Activated CD4-positive, alpha-beta T cell treated with anti-CD3 and anti-CD28 coated beads, Interleukin-2, Interleukin-4, amounts not matched to agents 100 ng/mL and 50 ng/mL, durations not matched to agents 16 hours and 8 hours (primary cell): ENCODE results near the gene CTSA.

ENCODE experiments used
- DNase-seq: peaks from one replicate; pipeline ENCODE4 v3.0.0-alpha.2; 2020; ENCODE audit warnings: low spot score

Gene CTSA

DNA sequence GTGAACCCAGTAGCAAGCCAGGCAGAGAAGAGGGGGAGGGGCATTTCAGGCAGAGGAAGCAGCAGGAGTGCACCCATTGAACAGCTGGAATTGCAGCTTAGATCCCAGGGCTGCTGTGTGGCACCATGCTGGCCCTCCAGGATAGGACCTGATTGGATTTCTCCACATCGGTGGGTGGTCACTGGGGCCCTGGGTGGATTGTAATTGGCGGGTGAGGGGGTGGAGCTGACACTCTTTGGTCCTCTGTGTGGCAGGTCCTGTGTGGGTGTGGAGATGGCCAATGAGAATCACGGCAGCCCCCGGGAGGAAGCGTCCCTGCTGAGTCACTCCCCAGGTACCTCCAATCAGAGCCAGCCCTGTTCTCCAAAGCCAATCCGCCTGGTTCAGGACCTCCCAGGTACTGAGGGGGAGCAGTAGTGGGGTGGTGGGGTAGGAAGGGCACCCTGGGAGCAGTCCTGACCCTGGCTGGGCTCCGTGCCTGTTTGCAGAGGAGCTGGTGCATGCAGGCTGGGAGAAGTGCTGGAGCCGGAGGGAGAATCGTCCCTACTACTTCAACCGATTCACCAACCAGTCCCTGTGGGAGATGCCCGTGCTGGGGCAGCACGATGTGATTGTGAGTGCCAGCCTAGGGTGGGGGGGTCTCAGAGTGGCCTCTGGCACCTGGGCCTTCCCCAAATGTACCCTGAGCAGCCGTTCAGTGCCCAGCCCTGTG, 47.7 kb downstream of the CTSA start:
- no peak for DNase-seq

GRCh38 chr20:45940053-45940452, 48.9 kb downstream of the CTSA start:
- DNase-seq: no peak

- DNase-seq: no peak
Measured at GRCh38 chr20:45940469-45940868, 49.3 kb downstream of the CTSA start.

DNA sequence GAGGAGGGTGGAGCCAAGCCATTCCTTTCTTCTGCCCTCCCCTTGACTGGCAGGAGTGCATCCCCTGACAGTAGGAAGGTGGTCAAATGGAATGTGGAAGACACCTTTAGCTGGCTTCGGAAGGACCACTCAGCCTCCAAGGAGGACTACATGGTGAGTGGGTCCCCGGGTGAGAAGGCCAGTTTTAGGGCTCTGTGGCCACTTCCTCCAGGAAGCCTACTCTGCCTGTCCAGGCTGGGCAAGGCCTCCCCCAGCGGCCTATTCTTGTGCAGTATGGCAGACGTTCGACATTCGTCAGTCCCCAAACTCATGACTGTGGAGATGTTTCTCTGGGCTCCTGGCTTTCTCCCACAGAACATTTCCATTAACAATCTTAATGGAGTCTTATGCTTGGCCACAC, 52.5 kb downstream of the CTSA start:
- DNase-seq: no peak

DNA sequence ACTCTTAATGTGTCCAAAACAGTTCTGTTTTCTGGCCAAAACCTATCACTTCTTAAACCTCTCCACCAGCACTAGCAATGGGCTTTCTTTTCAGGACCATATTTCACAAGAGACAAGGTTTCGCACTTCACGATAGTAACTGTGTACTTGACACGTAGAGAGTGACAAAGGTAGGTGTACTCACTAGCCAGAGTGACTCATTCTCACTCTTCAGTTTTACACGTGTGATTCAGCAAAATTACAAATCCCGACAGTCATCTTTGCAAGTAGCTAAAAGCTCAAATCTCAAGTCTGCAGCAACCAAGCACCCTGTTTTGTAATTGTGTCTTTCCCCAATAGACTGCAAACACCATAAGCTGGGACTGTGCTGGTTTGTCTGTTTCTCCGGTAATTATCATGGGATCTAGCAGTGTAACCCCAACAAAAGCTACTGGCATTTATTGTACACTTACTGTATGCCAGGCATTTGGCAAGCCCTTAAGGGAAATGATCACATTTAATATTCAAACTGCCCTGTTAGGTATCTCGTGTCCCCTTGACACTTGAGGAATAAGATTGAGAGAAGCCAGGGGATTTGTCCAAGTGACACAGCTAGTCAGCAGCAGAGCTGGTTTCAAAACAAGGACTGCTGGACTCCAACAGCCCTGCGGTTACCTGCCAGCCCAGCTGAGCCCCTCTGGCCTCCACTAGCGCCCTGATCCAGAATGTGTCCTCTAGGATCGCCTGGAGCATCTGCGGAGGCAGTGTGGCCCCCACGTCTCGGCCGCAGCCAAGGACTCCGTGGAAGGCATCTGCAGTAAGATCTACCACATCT, 53.2 kb downstream of the CTSA start:
- peak; percentile 73 for DNase-seq

GRCh38 chr20:45944965-45945677, 54.0 kb downstream of the CTSA start:
- no peak for DNase-seq

DNA sequence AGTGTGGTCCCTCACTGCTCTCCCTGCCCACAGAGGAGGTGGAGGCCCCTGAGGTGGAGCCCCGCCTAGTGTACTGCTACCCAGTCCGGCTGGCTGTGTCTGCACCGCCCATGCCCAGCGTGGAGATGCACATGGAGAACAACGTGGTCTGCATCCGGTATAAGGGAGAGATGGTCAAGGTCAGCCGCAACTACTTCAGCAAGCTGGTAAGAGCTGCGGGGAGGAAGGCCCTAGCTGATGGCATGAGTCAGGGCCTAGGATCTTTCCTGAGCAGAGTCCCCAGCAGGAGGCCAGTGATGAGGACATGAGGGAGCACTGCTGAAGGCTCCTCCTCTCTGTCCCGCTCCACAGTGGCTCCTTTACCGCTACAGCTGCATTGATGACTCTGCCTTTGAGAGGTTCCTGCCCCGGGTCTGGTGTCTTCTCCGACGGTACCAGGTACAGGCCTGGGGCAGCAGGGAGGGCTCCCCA, 54.6 kb downstream of the CTSA start:
- no peak for DNase-seq

DNA sequence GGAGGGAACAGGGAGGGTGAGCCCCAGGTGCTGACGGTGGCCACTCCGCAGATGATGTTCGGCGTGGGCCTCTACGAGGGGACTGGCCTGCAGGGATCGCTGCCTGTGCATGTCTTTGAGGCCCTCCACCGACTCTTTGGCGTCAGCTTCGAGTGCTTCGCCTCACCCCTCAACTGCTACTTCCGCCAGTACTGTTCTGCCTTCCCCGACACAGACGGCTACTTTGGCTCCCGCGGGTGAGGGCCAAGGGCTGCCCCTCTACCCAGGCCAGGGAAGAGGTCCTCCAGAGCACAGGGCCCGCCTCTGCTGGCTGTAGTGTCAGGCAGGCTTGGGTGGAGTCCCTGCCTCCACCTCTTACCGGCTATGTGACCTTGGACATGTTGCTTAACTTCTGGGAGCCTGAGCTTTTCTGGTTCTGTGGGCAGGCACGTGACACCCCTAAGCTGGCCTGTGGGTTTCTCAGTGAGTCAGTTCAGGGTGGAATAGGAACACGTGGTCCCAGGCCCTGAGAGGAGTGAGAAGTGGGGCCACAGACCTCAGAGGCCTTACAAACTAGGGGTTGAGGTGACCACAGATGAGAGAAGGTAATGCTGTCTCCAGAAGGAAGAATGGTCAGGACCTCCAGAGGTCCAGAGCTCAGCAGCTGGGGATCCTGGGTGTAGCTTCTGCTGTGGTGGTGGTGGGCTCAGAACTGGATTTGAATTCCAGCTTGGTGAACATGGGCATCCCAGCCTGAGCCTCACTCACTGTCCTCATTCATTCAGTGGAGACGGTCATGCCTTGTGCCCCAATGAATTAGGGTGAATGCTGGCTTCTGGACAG, 55.2 kb downstream of the CTSA start:
- peak; percentile 52 for DNase-seq

- DNase-seq: no peak
Measured at GRCh38 chr20:45947110-45947866, 56.2 kb downstream of the CTSA start.

DNA sequence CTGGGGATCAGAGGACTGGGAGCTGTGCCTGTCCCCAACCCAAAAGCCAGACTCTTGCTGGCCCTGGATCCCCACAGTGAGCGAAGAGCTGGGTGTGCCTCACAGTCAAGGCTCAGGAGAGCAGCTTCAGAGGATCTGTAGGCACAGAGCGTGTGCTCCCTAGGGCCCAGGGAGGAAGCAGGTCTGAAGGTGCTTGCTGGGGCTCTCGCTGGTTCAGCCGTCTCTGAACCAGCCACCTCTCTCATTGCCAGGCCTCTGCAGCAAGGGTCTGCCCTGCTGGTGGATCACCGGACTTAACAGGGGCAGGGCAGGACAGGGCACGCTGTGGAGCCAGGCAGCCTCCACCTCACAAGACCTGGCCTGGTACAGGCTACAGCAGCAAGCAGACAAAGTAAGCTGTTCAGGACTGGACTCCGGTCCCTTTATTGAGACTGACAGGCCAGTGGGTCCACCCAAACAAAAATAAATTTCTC, 57.2 kb downstream of the CTSA start:
- DNase-seq: no peak
